ENCODE measurements around the gene C20orf202.

The C20orf202 gene

GRCh38 chr20:1202762-1203504, at the start of gene C20orf202:
Gene C20orf202 (plus strand): TSS chr20:1203454. CDS start chr20:1203586, 132 bp downstream.
- DNase-seq (ENCODE audit: low read depth): no peak

- DNase-seq (ENCODE audit: low read depth): no peak
Observed at GRCh38 chr20:1154226-1154625, 49.0 kb upstream of the C20orf202 start.

DNA sequence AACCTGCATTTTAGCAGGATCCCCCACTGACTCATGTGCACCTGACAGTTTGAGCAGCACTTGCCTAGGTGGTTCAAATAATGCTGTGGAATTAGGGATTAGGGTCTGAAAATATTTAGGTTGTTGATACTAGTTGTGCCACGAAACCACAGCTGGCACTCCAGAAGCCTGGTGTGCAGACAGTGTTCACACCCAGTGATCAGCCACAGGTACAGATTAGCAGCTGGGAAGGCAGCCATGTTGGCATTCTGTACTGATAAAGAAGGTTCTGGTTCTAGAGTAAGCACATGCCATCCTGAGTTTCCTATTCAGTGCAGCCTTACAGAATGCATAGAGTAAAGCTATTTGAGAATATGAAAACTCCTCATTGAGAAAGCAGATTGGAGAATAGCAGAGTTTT, 48.6 kb upstream of the C20orf202 start:
- no peak for DNase-seq (ENCODE audit: low read depth)

DNA sequence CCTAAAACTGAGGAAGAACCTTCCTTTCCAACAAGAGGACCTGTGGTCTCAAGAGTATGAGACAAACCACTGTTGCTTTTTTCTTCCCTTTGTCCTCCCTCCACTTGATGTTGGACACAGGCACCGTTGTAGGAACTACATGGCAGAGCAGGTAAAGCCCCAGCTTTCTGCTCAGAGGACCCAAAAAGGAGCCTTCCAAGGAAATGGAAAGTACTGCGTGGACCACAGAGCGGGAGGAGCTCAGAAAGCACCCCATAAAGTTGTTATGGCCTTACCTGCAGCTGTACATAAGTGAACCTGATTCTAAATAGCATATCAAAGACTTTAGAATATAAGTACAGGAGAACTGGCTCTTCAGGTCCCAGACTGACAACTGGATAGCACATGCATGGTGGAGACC, 47.9 kb upstream of the C20orf202 start:
- no peak for DNase-seq (ENCODE audit: low read depth)

DNA sequence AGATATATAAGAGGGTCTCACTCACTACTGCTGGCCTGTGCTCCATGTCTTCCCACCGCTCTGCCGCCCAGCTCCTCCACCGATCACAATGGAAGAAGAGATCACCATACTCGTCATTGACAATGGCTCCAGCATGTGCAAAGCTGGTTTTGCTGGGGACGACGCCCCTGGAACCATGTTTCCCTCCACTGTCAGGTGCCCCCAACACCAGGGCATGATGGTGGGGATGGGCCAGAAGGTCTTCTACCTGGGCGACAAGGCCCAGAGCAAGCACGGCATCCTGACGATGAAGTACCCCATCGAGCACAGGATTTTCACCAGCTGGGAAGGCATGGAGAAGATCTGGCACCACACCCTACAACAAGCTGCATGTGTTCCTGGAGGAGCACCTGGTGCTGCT, 42.8 kb upstream of the C20orf202 start:
- DNase-seq (ENCODE audit: low read depth): no peak

GRCh38 chr20:1160991-1161390, 42.3 kb upstream of the C20orf202 start:
- DNase-seq (ENCODE audit: low read depth): no peak

- no peak for DNase-seq (ENCODE audit: low read depth)
Observed at GRCh38 chr20:1163105-1163504, 40.1 kb upstream of the C20orf202 start.

- DNase-seq (ENCODE audit: low read depth): no peak
Observed at GRCh38 chr20:1163653-1164052, 39.6 kb upstream of the C20orf202 start.

DNA sequence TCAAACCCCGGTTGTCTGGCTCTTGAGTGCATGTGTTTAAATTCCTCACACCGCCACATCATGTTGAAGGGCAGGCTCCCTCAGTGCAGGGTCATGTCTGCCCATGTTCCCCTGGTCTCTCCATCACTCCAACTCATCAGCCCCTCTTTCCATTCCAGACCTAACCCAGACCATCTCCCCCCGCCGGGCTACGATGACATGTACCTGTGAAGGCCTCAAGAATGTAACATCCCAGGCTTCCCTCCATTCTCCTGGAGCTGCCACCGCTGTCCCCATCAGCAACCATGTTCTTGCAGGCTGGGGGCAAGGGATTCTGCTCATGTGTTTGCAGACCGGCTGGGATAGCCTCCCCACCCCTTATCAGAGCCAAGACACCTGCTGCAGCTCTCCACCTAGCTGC, 38.4 kb upstream of the C20orf202 start:
- no peak for DNase-seq (ENCODE audit: low read depth)

DNA sequence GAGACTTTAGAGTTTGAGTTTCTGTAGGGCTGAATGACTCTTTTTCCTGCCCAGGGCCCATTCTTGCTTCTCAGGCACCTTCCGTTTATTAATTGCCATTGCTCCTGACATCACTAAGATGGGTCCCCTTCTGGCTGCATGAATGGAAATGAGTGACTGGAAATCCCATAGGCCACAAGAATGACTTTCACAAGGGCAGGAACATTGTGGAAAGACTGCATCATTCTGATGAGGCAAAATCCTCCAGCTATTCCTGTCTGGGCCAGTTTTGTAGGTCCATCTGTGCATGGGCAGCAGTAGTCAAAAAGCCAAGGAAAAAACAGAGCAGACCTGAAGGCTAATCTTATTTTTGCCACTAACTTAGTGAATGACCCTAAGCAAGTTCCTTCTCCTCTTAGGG, 37.7 kb upstream of the C20orf202 start:
- DNase-seq (ENCODE audit: low read depth): no peak

GRCh38 chr20:1165941-1166340, 37.3 kb upstream of the C20orf202 start:
- DNase-seq (ENCODE audit: low read depth): no peak

GRCh38 chr20:1166948-1167720, 36.1 kb upstream of the C20orf202 start:
- DNase-seq (ENCODE audit: low read depth): no peak

DNA sequence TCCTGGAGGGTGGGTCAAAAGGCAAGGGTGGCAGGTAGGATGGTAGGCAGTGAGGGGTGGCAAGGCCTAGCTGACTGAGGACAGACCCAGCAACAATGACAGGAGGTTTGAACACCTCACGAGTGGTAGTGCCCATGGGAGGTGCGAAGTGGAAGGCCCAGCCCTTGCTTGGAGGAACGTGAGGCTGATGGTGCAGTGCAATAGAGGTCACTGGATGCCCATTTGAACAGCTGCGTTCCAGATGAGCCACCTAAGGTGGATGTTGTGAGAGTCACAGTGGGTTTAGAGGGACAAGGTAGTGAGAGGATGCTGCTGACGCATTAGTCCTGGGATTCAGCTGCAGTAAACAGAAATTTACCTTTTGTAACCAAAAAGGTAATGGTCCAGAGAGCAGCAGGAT, 34.0 kb upstream of the C20orf202 start:
- DNase-seq (ENCODE audit: low read depth): no peak

DNA sequence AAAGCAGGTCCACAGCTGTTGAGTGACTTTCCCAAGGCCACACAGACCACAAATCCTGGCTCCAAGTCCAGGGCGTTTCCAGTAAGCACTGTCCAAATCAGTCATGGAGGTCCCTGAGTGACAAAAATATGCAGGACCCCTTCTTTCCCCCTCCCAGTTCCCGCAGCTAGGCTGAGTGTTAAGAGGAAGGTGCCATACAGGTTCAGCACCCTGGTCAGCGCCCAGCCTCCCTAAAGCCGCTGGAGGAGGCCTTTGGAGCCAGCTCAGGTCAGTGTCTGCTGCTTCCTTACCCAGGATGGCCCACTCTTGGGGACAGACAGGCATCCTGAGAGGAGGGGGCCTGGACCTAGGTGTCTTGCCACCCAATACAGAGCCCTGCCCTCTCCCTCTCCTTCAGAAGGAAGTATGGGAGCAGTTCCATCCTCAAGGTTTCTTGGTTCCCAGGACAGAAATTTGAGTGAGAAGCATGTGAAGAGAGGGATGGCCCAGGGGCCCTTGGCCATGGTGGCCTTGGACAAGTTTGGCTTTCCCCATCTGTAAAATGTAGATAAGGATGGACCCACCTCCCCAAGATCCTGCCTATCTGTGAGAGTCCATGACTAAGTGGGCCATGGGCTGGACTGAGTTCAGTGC, 31.7 kb upstream of the C20orf202 start:
- no peak for DNase-seq (ENCODE audit: low read depth)

DNA sequence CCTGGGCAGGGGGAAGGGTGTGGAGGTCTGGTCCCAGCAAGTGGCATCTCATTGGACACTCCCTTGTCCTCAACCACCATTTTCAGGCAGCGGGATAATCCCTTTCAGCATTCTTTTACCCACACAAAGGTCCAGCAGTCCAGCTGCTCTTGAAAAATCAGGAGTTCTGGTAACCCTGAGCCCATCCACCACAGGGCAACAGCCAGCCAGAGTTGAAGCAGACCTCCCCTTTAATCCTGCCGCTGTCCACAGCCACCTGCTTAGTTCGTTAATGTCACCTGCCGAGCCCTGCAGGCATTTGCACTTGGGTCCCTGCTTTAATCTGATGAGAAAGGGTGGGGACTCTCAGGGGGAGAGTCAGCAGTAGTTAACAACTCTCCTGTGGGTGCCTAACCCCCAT, 29.6 kb upstream of the C20orf202 start:
- DNase-seq (ENCODE audit: low read depth): no peak

- no peak for DNase-seq (ENCODE audit: low read depth)
Observed at GRCh38 chr20:1174787-1175186, 28.5 kb upstream of the C20orf202 start.

DNA sequence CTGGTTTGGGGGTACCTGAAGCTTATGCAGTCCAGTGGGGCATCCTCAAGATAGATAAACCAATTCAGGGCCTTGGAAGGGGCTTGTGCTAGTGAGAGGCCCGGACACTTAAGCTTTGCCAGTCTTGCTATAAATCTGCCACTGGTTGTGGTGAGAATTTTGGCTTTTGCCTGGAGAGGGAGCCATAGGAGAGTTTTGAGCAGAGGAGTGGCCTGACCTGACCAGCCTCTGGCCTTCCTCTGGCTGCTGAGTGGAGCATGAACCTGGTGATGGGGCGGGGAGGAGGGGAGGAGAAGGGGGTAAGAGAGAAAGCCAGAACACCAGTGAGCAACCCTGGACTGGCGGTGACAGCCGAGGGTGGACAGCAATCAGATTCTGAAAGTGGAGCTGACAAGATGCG, 25.6 kb upstream of the C20orf202 start:
- DNase-seq (ENCODE audit: low read depth): no peak

GRCh38 chr20:1178103-1178502, 25.2 kb upstream of the C20orf202 start:
- no peak for DNase-seq (ENCODE audit: low read depth)

DNA sequence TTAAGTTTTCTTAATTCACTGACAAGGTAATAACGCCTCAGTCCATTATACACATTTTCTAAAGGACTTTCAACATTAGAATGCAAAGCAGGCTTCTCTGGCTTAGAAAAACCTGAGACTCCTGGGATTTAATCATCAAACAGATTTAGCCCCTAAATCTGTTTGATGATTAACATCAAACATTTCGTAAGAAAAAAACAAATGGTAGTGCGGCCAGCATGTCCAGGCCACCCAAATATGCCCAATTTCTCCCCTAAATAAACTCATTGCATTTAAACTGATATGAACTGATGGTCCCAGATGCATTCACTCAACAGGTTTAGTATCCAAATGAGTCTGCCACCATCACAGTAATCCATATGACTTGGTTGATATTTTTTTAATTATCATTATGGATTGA, 24.6 kb upstream of the C20orf202 start:
- DNase-seq (ENCODE audit: low read depth): no peak

- no peak for DNase-seq (ENCODE audit: low read depth)
Observed at GRCh38 chr20:1180949-1181348, 22.3 kb upstream of the C20orf202 start.

DNA sequence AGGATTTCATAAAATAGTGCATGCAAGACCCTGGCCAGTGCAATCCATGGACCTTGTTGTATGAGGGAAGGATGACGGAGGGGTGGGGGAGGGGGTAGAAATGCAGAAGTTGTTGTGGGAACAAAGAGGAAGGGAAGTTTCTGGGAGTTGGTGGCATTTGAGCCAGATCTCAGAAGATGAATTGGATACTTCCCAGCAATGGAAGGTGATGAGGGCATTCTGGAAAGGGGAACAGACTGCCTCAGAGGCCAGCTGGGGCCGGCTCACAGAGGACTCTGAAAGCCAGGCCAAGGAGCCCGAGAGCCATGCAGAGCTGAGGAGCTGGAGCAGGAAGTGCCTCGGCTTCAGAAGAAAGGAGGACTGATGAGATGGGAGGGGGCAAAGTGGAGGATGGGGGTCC, 21.1 kb upstream of the C20orf202 start:
- no peak for DNase-seq (ENCODE audit: low read depth)

DNA sequence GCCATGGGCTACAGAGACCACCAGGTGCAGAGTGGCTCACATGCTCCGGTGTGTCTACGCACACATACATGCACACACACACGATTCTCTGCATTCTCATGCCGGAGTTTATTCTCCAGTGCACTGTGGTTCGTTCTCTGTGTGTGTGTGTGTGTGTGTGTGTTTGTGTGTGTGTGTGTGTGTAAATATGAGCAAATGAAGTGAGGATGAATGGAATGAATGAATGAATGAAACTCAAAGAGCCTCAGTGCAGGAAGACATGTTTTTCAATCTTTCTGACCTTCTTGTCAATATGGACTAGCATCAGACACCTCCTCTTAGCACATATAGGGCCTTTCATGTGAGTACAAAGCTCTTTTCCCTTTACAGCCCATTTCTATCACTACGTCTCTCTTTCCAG, 20.1 kb upstream of the C20orf202 start:
- DNase-seq (ENCODE audit: low read depth): no peak

GRCh38 chr20:1184260-1184637, 19.0 kb upstream of the C20orf202 start:
- DNase-seq (ENCODE audit: low read depth): no peak
